GM12878 (cell line): ENCODE data around the gene NLRC5.

Source experiments
- BHLHE40 ChIP-seq, 2 experiments: fragments of 450-650 bp in 1 of 2; IDR thresholded peaks; 2 replicates each; pipeline ENCODE4 v1.6.1; 2011 to 2017; ENCODE audit warnings: low read depth in 2 of 2, borderline replicate concordance in 1 of 2, improper control_type of control experiment in 1 of 2, low read length in 1 of 2, mild to moderate bottlenecking in 1 of 2
- BMI1 ChIP-seq: fragments of 450-650 bp; IDR thresholded peaks from 2 replicates; pipeline ENCODE4 v1.6.1; 2016; ENCODE audit warnings: mild to moderate bottlenecking, moderate library complexity, borderline replicate concordance
- HSF1 ChIP-seq: fragments of 150-350 bp; IDR thresholded peaks from 2 replicates; pipeline ENCODE4 v1.6.1; 2014; ENCODE audit warnings: mild to moderate bottlenecking, low read depth, low read length
- POLR2A ChIP-seq: IDR thresholded peaks from 2 replicates; pipeline ENCODE4 v1.6.1; 2011; ENCODE audit warnings: low read depth, mild to moderate bottlenecking, low read length
- ZZZ3 ChIP-seq: IDR thresholded peaks from 2 replicates; pipeline ENCODE4 v1.6.1; 2011; ENCODE audit warnings: low read depth; ENCODE audit not compliant: control insufficient read depth, insufficient read length

- TF ChIP-seq ZZZ3 (no peak), BMI1 (no peak), POLR2A (no peak), HSF1 (no peak), BHLHE40 (IDR thresholded peaks at IDR 0.05; ENCODE audit: borderline replicate concordance in 1 of 2, low read depth in 2 of 2, low read length in 1 of 2) (no peak)
Observed at GRCh38 chr16:56998352-56998751, 9.0 kb downstream of the NLRC5 start.
